ENCODE data around the gene SUFU. TPM values are rescaled to one million over a fixed set of nuclear protein-coding genes. Genes with fewer than 3 reads are reported as not detected.

Gene SUFU
- total RNA-seq, 2 experiments from 2014 or later, result 8.5 to 8.8 TPM

DNA sequence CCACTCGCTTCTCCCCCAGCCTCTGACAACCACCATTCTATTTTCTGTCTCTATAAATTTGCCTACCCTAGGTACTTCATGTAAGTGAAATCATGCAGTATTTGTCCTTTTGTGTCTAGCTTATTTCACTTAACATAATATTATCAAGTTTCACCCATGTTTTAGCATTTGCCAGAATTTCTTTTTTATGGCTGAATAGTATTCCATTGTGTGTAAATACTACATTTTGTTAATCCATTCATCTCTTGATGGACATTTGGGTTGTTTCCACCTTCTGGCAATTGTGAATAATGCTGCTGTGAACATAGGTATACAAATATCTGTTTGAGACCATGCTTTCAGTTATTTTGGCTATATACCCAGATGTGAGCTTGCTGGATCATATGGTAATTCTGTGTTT lies 83.1 kb downstream of the SUFU start:
- Mint-ChIP-seq H3K36me3 (ENCODE audit: low read depth) (no peaks in the 10 kb centered on the region), H3K4me3 (no peak overlapping the region), H3K9me3 (no peaks in the 10 kb centered on the region), H3K27me3 (no peaks in the 10 kb centered on the region), H3K4me1 (ENCODE audit: low read depth) (no peaks in the 10 kb centered on the region), H3K27ac (no peak overlapping the region)
- intact Hi-C loops (cut with micrococcal nuclease), result loop anchor here (10.0 kb wide), 1 partner anchor 362 kb away; the partner anchor contains the start of gene ELOVL3
- ATAC-seq, result no peak
- no peak for DNase-seq
- CTCF ChIA-PET, result interaction anchor here (0.7 to 3.6 kb wide), 2 partner anchors 10 to 83 kb away, joined by 4 to 15 read pairs; partner anchors contain the start of gene SUFU
- TF ChIP-seq, protein P1, sequence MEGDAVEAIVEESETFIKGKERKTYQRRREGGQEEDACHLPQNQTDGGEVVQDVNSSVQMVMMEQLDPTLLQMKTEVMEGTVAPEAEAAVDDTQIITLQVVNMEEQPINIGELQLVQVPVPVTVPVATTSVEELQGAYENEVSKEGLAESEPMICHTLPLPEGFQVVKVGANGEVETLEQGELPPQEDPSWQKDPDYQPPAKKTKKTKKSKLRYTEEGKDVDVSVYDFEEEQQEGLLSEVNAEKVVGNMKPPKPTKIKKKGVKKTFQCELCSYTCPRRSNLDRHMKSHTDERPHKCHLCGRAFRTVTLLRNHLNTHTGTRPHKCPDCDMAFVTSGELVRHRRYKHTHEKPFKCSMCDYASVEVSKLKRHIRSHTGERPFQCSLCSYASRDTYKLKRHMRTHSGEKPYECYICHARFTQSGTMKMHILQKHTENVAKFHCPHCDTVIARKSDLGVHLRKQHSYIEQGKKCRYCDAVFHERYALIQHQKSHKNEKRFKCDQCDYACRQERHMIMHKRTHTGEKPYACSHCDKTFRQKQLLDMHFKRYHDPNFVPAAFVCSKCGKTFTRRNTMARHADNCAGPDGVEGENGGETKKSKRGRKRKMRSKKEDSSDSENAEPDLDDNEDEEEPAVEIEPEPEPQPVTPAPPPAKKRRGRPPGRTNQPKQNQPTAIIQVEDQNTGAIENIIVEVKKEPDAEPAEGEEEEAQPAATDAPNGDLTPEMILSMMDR (IDR thresholded peaks at IDR 0.05), result no peak
- POLR2A ChIA-PET, result no interaction called here

GRCh38 chr10:102588875-102589274 lies 85.1 kb downstream of the SUFU start:
- DNase-seq (no peak), ATAC-seq (no peak)
- Mint-ChIP-seq H3K4me3 (no peak overlapping the region), H3K36me3 (ENCODE audit: low read depth) (no peaks in the 10 kb centered on the region), H3K27ac (no peak overlapping the region), H3K4me1 (ENCODE audit: low read depth) (no peaks in the 10 kb centered on the region), H3K9me3 (no peaks in the 10 kb centered on the region), H3K27me3 (no peaks in the 10 kb centered on the region)
- ChIA-PET POLR2A (no interaction called here), CTCF (no interaction called here)
- TF ChIP-seq, protein P1 (IDR thresholded peaks at IDR 0.05), result no peak
- intact Hi-C loops (cut with micrococcal nuclease), result loop anchor here (10.0 kb wide), 1 partner anchor 364 kb away; the partner anchor contains the start of gene ELOVL3

DNA sequence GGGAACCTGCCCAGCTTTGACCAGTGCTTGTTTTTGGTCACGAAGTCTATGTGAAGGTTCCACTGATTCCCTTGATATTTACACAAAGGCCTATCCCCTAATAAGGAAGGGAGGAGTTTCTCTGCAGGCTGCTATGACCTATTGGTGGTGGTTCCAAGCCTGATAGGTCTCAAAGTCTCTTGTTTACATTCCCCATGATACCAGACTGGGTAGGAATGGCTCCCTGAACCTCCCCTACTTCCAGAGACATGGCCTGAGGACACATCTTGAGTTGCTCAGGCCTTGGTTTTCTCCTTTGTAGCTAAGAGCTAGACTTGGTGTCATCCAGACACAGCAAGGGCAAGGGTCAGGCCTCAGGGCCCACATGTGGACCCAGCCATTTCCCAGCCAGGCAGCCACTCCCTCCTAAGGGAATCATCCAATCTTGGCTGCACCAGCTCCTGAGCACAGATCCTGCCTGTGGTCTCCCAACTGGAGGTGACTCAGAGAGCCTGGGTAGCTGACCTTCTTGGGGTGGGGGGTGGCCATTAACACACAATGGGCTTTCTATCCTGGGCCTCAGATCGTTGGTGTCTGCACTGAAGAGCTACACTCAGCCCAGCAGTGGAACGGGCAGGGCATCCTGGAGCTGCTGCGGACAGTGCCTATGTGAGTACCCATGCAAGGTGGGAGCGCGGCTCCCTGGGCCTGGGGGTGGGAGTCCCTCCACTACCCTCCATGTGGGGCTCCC lies 89.5 kb downstream of the SUFU start:
- DNase-seq, result no peak
- H3K4me3 Mint-ChIP-seq, result no peak overlapping the region
- peaks cover 2% of the 10 kb centered on the region for H3K36me3 Mint-ChIP-seq (ENCODE audit: low read depth)
- ChIA-PET POLR2A (no interaction called here), CTCF (interaction anchor here (2.0 to 5.1 kb wide), 2 partner anchors 9 to 10 kb away, joined by 5 to 29 read pairs; no protein-coding TSS in a partner anchor)
- H3K4me1 Mint-ChIP-seq (ENCODE audit: low read depth), result no peaks in the 10 kb centered on the region
- TF ChIP-seq, protein P1 (IDR thresholded peaks at IDR 0.05), result no peak
- no peaks in the 10 kb centered on the region for H3K27me3 Mint-ChIP-seq
- no peak overlapping the region for H3K27ac Mint-ChIP-seq
- intact Hi-C loops (cut with micrococcal nuclease), result no loop called here
- no peak for ATAC-seq
- H3K9me3 Mint-ChIP-seq, result no peaks in the 10 kb centered on the region

- H3K4me3 Mint-ChIP-seq, result no peak overlapping the region
- ATAC-seq (no peak), DNase-seq (no peak)
- H3K4me1 Mint-ChIP-seq (ENCODE audit: low read depth), result no peaks in the 10 kb centered on the region
- H3K27me3 Mint-ChIP-seq, result no peaks in the 10 kb centered on the region
- H3K27ac Mint-ChIP-seq, result no peak overlapping the region
- TF ChIP-seq, protein P1 (IDR thresholded peaks at IDR 0.05), result no peak
- ChIA-PET POLR2A (no interaction called here), CTCF (interaction anchor here (5.1 kb wide), 1 partner anchor 10 kb away, joined by 29 read pairs; no protein-coding TSS in a partner anchor)
- H3K36me3 Mint-ChIP-seq (ENCODE audit: low read depth), result peaks cover 5% of the 10 kb centered on the region
- no peaks in the 10 kb centered on the region for H3K9me3 Mint-ChIP-seq
- intact Hi-C loops (cut with micrococcal nuclease), result no loop called here
Measured at GRCh38 chr10:102593804-102594079, 90.0 kb downstream of the SUFU start.

DNA sequence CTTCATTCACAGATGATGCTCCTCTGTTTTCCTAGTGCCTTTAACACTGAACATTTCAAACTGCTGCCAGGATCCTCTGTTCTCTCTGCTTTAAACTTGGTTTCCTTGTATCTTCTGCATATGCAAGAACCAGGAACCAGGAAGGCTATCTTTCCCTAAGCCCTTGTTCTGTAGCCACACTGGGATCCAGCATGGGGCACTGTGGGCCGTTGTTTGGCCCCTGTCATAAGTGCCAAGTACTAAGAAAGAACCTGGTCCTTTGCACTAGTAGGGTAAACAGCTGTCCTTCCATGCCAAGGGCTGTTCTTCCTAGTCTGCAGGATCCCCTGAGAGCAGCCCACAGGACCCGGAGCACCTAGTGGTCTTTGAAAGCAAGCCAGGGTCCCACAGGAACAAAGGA lies 91.5 kb downstream of the SUFU start:
- intact Hi-C loops (cut with micrococcal nuclease), result loop anchor here (5.0 kb wide), 1 partner anchor 93 kb away; the partner anchor contains the start of genes ACTR1A and SUFU
- TF ChIP-seq, protein P1 (IDR thresholded peaks at IDR 0.05), result no peak
- Mint-ChIP-seq H3K36me3 (ENCODE audit: low read depth) (peaks cover 5% of the 10 kb centered on the region), H3K4me1 (ENCODE audit: low read depth) (no peaks in the 10 kb centered on the region), H3K9me3 (no peaks in the 10 kb centered on the region), H3K27ac (no peak overlapping the region), H3K27me3 (no peaks in the 10 kb centered on the region), H3K4me3 (no peak overlapping the region)
- POLR2A ChIA-PET, result no interaction called here
- DNase-seq (no peak), ATAC-seq (no peak)
- CTCF ChIA-PET, result interaction anchor here (1.0 to 5.1 kb wide), 12 partner anchors 9 to 116 kb away, joined by 3 to 29 read pairs (median 5); no protein-coding TSS in a partner anchor

All from activated CD8-positive, alpha-beta T cell treated with anti-CD3 and anti-CD28 coated beads for 36 hours (primary cell).